ENCODE data around the gene LIPC. TPM values are rescaled to one million over a fixed set of nuclear protein-coding genes. Genes with fewer than 3 reads are reported as not detected.

LIPC gene
- total RNA-seq, 3 donors from 2014 or later (not counting 1 experiment from before 2014, with no cell fraction given), result 5.3 to 7.1 (median 5.3) TPM

DNA sequence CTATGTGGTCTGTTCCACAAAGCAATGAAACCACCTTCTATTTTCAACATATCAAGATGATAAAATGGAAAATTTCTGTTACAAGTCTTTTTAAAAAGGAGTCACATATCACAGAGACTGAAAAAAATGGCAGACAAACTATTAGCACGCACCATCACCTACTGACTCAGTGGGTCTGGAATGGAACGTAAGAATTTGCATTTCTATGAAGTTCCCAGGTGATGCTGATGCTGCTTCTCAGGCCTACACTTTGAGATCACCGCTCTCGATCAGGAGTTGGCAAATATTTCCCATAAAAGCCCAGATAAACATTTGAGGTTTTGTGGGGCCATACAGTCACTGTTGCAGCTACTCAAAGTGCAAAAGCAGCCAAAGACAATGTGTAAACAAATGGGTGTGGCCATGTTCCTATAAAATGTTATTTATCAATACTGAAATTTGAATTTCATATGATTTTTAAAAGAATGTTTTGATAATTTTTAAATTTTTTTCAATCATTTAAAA, 174.8 kb downstream of the LIPC start:
- no peaks in the 10 kb centered on the region for H3K27me3 Mint-ChIP-seq (ENCODE audit: low read depth in 2 of 2)
- Histone ChIP-seq H3K27ac (ENCODE audit: low read length) (no peak overlapping the region), H3K36me3 (ENCODE audit: control insufficient read depth, insufficient read depth, low read length) (peaks cover 37% of the 10 kb centered on the region), H3K9me3 (ENCODE audit: control insufficient read depth, insufficient read depth, low read length) (no peaks in the 10 kb centered on the region), H3K4me1 (ENCODE audit: control insufficient read depth, insufficient read depth, low read length) (no peaks in the 10 kb centered on the region), H3K4me3 (ENCODE audit: low read length) (no peak overlapping the region), H3K27me3 (ENCODE audit: control insufficient read depth, insufficient read depth, low read length) (no peaks in the 10 kb centered on the region)
- no peak overlapping the region for H3K4me3 Mint-ChIP-seq
- DNase-seq (no peak), ATAC-seq (no peak)
- TF ChIP-seq, protein P1, sequence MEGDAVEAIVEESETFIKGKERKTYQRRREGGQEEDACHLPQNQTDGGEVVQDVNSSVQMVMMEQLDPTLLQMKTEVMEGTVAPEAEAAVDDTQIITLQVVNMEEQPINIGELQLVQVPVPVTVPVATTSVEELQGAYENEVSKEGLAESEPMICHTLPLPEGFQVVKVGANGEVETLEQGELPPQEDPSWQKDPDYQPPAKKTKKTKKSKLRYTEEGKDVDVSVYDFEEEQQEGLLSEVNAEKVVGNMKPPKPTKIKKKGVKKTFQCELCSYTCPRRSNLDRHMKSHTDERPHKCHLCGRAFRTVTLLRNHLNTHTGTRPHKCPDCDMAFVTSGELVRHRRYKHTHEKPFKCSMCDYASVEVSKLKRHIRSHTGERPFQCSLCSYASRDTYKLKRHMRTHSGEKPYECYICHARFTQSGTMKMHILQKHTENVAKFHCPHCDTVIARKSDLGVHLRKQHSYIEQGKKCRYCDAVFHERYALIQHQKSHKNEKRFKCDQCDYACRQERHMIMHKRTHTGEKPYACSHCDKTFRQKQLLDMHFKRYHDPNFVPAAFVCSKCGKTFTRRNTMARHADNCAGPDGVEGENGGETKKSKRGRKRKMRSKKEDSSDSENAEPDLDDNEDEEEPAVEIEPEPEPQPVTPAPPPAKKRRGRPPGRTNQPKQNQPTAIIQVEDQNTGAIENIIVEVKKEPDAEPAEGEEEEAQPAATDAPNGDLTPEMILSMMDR (IDR thresholded peaks at IDR 0.05), result no peak
- WGBS (ENCODE audit: insufficient coverage), result 94% methylated on average over 4 of the region's 4 CpGs
- H3K27ac Mint-ChIP-seq, result peak overlapping the region; percentile 82 to 90
- H3K36me3 Mint-ChIP-seq, result peaks cover 30% of the 10 kb centered on the region
- no peaks in the 10 kb centered on the region for H3K9me3 Mint-ChIP-seq
- intact Hi-C loops (cut with micrococcal nuclease), result no loop called here
- H3K4me1 Mint-ChIP-seq, result peaks cover 45 to 55% of the 10 kb centered on the region in 2 donors

DNA sequence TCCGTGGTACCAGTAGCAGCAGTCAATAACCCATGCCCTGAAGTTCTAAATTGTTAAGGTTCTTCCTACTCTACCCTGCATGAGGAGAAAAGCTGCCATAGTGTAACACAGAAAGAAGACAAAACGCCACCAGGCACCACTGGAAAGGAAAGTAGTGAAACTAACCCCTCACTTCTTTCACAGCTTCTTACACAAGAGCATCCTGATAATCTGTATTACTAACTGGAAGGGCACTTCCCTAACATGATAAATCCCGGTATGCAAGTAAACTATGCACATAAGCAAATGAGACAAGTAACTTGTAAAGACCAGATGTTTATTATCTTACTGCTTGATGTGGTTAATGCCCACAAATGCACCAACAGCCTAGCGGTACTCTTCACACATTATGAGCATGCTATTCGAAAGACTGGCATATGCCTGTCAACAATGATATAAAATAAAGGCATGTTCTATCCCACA, 176.4 kb downstream of the LIPC start:
- H3K27ac ChIP-seq (ENCODE audit: low read length), result peak overlapping the region; percentile 45
- TF ChIP-seq, protein P1 (IDR thresholded peaks at IDR 0.05), result no peak
- peak; percentile 73 to 83 (median 77) for ATAC-seq
- 16% methylated on average over 5 of the region's 5 CpGs for whole genome bisulfite sequencing (ENCODE audit: insufficient coverage)
- Mint-ChIP-seq H3K4me1 (peaks cover 60 to 63% of the 10 kb centered on the region in 2 donors), H3K36me3 (peaks cover 32% of the 10 kb centered on the region), H3K27ac (peak overlapping the region; percentile 89 to 90), H3K4me3 (peak overlapping the region; percentile 82), H3K9me3 (no peaks in the 10 kb centered on the region), H3K27me3 (ENCODE audit: low read depth in 2 of 2) (no peaks in the 10 kb centered on the region)
- H3K27me3 ChIP-seq (ENCODE audit: control insufficient read depth, insufficient read depth, low read length), result no peaks in the 10 kb centered on the region
- DNase-seq, result peak in 1 of 2 donors; percentile 60
- intact Hi-C loops (cut with micrococcal nuclease), result loop anchor here (2.0 kb wide), 1 partner anchor 141 kb away; the partner anchor contains the start of gene ADAM10
- no peak overlapping the region for H3K4me3 ChIP-seq (ENCODE audit: low read length)
- no peaks in the 10 kb centered on the region for H3K9me3 ChIP-seq (ENCODE audit: control insufficient read depth, insufficient read depth, low read length)
- peaks cover 31% of the 10 kb centered on the region for H3K36me3 ChIP-seq (ENCODE audit: control insufficient read depth, insufficient read depth, low read length)
- H3K4me1 ChIP-seq (ENCODE audit: control insufficient read depth, insufficient read depth, low read length), result peaks cover 13% of the 10 kb centered on the region

DNA sequence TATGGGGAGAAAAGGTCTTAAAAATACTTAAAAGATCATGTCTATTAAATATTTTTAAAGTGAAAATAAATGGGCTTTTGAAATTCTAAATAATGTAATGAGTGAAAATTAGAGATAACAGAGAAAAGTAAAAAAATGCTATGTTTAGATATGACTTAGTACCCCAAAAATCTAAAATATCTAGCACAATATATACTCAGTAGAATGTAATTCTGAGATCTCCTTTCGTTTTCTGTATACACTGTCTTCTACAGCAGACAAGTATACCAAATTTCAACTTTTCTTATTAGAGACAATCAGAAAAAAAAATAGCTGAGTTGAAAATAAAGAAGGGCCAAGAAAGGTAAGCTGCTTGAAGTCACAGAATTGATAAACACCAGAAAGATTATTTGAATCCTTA, 176.9 kb downstream of the LIPC start:
- intact Hi-C loops (cut with micrococcal nuclease), result loop anchor here (2.0 kb wide), 1 partner anchor 140 kb away; the partner anchor contains the start of gene ADAM10
- H3K27me3 ChIP-seq (ENCODE audit: control insufficient read depth, insufficient read depth, low read length), result no peaks in the 10 kb centered on the region
- no peak for DNase-seq
- Mint-ChIP-seq H3K4me1 (peaks cover 63 to 66% of the 10 kb centered on the region in 2 donors), H3K27ac (peak overlapping the region; percentile 89 to 90), H3K4me3 (peak overlapping the region; percentile 82), H3K27me3 (ENCODE audit: low read depth in 2 of 2) (no peaks in the 10 kb centered on the region), H3K9me3 (no peaks in the 10 kb centered on the region), H3K36me3 (peaks cover 36% of the 10 kb centered on the region)
- WGBS (ENCODE audit: insufficient coverage), result no CpG with 5 or more reads among the region's 1 CpG
- no peak for ATAC-seq
- peaks cover 27% of the 10 kb centered on the region for H3K36me3 ChIP-seq (ENCODE audit: control insufficient read depth, insufficient read depth, low read length)
- peaks cover 2% of the 10 kb centered on the region for H3K9me3 ChIP-seq (ENCODE audit: control insufficient read depth, insufficient read depth, low read length)
- H3K4me1 ChIP-seq (ENCODE audit: control insufficient read depth, insufficient read depth, low read length), result peaks cover 15% of the 10 kb centered on the region
- TF ChIP-seq, protein P1 (IDR thresholded peaks at IDR 0.05), result no peak
- no peak overlapping the region for H3K4me3 ChIP-seq (ENCODE audit: low read length)
- H3K27ac ChIP-seq (ENCODE audit: low read length), result peak overlapping the region; percentile 45
